ENCODE results near the gene SLC35F2.

DNA sequence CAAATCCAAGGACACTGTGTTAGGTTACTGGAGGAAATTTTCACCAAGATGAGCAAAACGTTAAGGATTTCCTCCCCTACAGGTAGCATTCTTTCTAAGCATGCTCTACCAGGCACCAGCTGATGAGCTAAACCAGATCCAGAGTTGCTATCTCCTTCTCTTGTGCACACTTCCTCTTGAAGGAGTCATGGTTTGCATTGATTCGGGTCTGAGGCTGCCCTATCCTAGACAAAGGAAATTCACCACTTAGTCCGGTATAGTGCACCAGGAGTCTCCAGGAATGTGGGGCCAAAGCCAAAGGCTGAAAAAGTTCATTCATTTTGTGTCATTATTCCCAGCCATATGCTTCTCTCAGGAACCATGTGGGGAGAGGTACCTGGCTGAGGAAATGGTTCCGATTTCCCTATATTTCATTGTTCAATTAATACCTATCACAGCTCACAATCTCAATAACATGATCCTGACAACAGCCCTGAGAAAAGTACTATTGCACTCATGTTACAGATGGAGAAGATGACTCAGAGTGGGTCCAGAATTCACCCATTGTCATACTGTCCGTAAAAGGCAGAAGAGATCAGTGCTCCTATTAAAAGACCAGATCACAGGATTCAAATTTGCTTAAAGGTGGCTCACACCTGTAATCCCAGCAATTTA lies 39.1 kb downstream of the SLC35F2 start:
- TF ChIP-seq, protein P1, sequence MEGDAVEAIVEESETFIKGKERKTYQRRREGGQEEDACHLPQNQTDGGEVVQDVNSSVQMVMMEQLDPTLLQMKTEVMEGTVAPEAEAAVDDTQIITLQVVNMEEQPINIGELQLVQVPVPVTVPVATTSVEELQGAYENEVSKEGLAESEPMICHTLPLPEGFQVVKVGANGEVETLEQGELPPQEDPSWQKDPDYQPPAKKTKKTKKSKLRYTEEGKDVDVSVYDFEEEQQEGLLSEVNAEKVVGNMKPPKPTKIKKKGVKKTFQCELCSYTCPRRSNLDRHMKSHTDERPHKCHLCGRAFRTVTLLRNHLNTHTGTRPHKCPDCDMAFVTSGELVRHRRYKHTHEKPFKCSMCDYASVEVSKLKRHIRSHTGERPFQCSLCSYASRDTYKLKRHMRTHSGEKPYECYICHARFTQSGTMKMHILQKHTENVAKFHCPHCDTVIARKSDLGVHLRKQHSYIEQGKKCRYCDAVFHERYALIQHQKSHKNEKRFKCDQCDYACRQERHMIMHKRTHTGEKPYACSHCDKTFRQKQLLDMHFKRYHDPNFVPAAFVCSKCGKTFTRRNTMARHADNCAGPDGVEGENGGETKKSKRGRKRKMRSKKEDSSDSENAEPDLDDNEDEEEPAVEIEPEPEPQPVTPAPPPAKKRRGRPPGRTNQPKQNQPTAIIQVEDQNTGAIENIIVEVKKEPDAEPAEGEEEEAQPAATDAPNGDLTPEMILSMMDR (conservative IDR thresholded peaks at IDR 0.05; ENCODE audit: low read length), result no peak
- TF ChIP-seq EZH2phosphoT487 (IDR thresholded peaks at IDR 0.05; ENCODE audit: borderline replicate concordance), result no peak

Data from Loucy (cell line).